IPS-18c (cell line): Measurements from ENCODE around the gene FGFBP2.
"Not testable (repeated sequence)": the region's sequence is repeated elsewhere in the genome, so short reads cannot be mapped to it uniquely, and the experiment has no call there.

Experiments used
- H3K4me3 ChIP-seq: 2 replicates; pipeline ENCODE4 v1.7.0; 2013; ENCODE audit warnings: low read depth, mild to moderate bottlenecking, low read length, moderate library complexity; ENCODE audit not compliant: insufficient read depth
- H3K9me3 ChIP-seq: one replicate; pipeline ENCODE4 v1.6.1; 2013; ENCODE audit warnings: mild to moderate bottlenecking, low read length, moderate library complexity; ENCODE audit not compliant: control insufficient read depth, insufficient read depth

The FGFBP2 gene

GRCh38 chr4:15942283-15942682 is 20.7 kb downstream of the FGFBP2 start:
- no peak overlapping the region for H3K4me3 ChIP-seq
- H3K9me3 ChIP-seq = no peaks in the 10 kb centered on the region

GRCh38 chr4:15938640-15939039 is 24.3 kb downstream of the FGFBP2 start, which contains the start of gene FGFBP1:
FGFBP1 (minus strand) TSS chr4:15938740; CDS start chr4:15936632, 2,108 bp downstream.
- no peaks in the 10 kb centered on the region for H3K9me3 ChIP-seq

DNA sequence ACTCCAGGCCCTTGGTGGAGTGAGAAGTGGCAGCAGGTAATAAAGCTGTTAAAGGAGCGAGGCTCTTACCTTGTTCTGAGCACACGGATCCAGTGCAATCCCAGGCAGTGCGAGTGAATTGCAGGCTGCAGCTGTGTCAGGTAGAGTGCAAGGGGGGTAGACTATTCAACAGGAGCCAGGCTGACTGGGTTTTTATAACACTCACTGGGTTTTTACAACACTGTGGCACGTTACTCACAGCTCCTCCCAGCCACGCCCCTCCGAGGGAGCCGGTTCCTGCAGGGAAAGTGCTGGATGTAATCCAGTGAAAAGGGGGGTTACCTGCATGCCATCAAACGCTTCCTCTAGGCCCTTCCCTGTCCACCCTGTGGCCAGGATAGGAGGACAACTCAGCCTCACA is 24.8 kb downstream of the FGFBP2 start:
- H3K4me3 ChIP-seq = no peak overlapping the region
- no peaks in the 10 kb centered on the region for H3K9me3 ChIP-seq

More at GRCh38 chr4:15938640-15939039, 24.3 kb downstream of the FGFBP2 start, which contains the start of gene FGFBP1:
- no peak within 1 kb of the TSS for H3K4me3 ChIP-seq

GRCh38 chr4:15936495-15936894 is 26.5 kb downstream of the FGFBP2 start:
- H3K4me3 ChIP-seq = no peak overlapping the region
- H3K9me3 ChIP-seq = no peaks in the 10 kb centered on the region

GRCh38 chr4:15935504-15936402 is 27.2 kb downstream of the FGFBP2 start:
- Histone ChIP-seq H3K9me3 (no peaks in the 10 kb centered on the region), H3K4me3 (no peak overlapping the region)

DNA sequence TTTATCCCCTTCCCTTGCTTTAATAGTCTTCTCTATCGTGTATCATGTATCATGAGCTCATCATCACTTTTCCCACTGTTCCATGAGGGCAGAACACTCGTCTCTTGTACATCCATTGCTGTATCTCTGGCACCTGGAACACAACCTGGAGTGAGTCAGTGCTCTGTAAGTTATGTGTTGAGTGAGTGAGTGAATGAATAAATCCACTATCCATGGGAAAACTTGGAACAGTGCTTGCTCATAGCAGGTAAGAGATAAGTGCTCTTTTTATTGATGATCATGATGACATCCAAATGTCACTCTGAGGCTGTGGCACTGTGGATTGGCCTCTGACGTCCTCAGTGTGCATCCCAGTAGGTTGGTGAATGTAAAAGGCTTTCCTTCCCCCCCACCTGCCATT is 28.7 kb downstream of the FGFBP2 start:
- no peaks in the 10 kb centered on the region for H3K9me3 ChIP-seq
- H3K4me3 ChIP-seq = no peak overlapping the region

- Histone ChIP-seq H3K4me3 (no peak overlapping the region), H3K9me3 (no peaks in the 10 kb centered on the region)
Measured at GRCh38 chr4:15931451-15932210, 31.3 kb downstream of the FGFBP2 start.

DNA sequence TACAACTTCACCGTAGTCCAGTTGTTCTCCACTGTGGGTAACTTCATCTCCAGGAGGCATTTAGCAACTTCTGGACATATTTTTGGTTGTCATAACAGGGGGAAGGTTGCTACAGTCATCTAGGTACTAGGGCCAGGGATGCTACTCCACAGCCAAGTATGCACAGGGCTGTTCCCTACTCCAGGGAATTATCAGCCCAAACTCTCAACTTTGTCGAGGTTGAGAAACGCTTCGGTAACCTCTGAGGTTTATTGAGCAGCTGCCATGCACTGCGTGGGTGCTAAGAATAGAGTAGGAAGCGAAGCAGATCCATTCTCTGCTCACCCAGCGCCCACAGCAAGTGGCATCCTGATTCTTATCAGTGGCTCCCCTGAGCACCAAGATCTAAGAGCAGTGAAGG is 32.7 kb downstream of the FGFBP2 start:
- H3K9me3 ChIP-seq = no peaks in the 10 kb centered on the region

DNA sequence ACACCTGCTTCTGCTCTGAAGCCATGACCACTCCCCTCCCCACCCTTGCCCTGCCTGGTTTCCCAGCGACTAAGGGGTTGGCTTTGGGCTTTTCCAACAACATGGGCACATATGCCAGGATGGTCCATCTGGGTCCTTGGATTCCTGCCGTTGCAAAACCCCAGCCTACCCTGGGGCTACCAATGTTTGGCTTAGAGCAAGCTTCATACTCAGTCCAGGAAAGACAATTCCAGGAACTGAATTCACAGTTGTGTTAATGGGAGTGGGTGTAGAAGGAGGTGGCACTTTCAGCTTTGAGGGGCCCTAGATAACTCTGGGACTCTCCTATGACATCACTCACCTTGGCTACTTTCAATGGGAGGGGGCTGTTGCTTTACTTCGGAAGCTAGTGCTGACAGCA is 33.4 kb downstream of the FGFBP2 start:
- Histone ChIP-seq H3K4me3 (no peak overlapping the region), H3K9me3 (no peaks in the 10 kb centered on the region)

More for the DNA sequence above, 32.7 kb downstream of the FGFBP2 start:
- no peak overlapping the region for H3K4me3 ChIP-seq

GRCh38 chr4:15928883-15929282 is 34.1 kb downstream of the FGFBP2 start:
- H3K4me3 ChIP-seq = no peak overlapping the region
- no peaks in the 10 kb centered on the region for H3K9me3 ChIP-seq

DNA sequence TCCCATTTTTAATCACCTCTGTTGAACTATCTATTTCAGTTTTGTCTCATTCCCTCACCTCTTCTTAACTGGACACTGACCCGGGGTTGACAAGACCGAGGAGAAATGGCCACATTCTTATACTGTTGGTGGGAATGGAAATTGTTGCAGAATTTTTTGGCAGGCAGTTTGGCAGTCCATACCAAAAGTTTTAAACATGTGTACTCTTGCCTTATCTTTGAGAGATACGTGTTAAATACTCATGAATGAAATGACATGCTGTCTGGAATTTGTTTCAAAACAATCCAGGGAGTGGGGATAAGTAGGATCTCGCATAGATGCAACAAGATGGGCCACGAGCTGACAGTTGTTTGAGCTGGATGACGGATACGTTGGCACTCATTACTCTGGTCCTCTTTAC is 36.5 kb downstream of the FGFBP2 start:
- no peak overlapping the region for H3K4me3 ChIP-seq
- H3K9me3 ChIP-seq = no peaks in the 10 kb centered on the region

DNA sequence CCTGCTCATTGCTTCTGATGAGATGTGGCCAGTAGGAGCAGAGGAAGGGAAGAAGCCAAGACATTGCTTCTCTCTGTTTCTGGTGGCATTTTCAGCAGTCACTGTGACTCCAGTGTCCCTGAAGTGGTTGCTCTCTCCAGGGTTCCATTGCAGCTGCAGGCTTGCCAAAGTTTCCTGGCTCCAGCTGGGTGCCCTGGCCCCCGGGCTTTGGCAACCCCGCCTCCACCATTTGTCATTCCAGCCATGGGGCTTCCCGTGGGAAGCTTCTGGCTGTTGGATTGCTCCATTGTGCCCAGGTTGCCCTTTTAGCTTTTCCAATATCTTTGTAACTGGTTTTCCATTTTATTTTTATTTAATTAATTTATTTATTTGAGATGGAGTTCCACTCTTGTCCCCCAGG is 37.1 kb downstream of the FGFBP2 start:
- Histone ChIP-seq H3K4me3 (no peak overlapping the region), H3K9me3 (no peaks in the 10 kb centered on the region)

DNA sequence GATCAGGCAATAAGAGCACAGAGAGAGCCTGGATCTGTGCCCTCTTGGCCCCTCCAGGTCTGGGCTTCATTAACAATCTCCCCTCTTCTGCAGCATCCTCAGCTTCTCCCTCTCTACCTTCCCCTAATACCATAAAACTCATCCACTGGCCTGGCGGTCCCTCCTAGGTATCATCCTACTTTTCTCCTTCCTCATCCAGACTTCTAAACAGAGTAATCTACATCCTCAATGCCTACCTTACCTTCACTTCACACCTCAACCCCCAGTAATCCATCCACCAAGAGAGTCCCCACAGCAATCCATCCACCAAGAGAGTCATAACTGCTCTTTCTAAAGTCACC is 41.4 kb downstream of the FGFBP2 start:
- Histone ChIP-seq H3K9me3 (no peaks in the 10 kb centered on the region), H3K4me3 (no peak overlapping the region)

DNA sequence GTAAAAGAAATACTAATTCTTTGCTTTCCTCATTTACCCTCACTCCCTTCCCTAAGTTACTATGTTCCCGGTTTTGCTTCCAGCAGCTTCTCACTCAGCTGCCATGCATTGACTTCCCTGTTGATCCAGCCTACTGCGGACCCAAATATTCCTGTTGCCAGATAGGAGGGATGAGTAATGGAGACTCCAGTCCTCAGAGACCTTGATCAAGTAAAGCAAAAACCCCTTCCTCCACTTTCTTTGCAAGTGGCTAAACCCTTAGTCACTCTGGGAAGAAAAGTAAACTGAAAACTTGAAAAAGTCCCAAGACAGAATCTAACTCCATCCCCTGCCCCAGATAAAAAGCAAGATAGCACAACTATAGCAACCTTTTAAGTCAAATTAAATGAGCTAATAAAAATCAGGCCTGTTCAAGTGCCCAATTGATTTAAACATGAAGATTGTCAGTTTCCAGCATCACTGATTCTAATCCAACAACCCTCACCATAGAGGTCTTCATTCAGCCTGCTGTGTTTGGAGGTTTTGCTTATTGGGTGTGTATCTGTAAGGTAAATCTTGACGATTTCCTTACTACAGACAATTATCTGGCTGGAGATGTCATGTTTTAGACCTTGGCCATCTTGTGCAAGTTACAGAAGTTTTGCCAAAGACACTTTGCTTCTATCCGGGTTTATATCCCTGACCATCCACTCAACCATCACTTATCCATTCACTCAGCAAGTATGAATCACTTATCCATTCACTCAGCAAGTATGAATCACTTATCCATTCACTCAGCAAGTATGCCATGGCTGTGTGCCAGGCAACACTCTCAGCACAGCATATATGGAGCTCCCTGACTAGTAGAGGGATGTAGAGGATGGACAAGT is 42.0 kb downstream of the FGFBP2 start:
- no peak overlapping the region for H3K4me3 ChIP-seq

GRCh38 chr4:15918484-15919129 is 44.4 kb downstream of the FGFBP2 start:
- H3K4me3 ChIP-seq = no peak overlapping the region
- H3K9me3 ChIP-seq = no peaks in the 10 kb centered on the region

More for the DNA sequence above, 42.0 kb downstream of the FGFBP2 start:
- no peaks in the 10 kb centered on the region for H3K9me3 ChIP-seq

DNA sequence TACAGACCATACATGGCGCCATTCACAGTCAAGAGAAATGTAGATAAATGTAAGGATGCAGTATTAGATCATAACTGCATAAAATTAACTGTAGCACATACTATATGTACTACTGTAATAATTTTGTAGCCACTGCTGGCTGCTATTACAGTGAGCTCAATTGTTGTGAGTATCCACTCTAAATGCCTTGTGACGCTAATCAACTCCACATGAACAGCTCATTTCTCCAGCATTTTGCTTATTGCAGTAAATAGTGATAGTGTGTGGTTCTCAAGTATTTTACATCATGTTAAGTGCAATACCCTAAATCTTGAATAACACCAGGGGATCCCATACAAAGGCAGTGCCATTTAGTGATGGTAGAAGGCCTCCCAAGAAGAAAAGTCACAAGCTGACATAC is 45.7 kb downstream of the FGFBP2 start:
- no peak overlapping the region for H3K4me3 ChIP-seq
- no peaks in the 10 kb centered on the region for H3K9me3 ChIP-seq

GRCh38 chr4:15916358-15916757 is 46.6 kb downstream of the FGFBP2 start:
- H3K9me3 ChIP-seq = not testable (repeated sequence)

More at GRCh38 chr4:15916358-15916757, 46.6 kb downstream of the FGFBP2 start:
- not testable (repeated sequence) for H3K4me3 ChIP-seq
